Measurements from ENCODE around the gene SCNN1G.
"Not testable (repeated sequence)": the region's sequence is repeated elsewhere in the genome, so short reads cannot be mapped to it uniquely, and the experiment has no call there.

Gene SCNN1G, protein sequence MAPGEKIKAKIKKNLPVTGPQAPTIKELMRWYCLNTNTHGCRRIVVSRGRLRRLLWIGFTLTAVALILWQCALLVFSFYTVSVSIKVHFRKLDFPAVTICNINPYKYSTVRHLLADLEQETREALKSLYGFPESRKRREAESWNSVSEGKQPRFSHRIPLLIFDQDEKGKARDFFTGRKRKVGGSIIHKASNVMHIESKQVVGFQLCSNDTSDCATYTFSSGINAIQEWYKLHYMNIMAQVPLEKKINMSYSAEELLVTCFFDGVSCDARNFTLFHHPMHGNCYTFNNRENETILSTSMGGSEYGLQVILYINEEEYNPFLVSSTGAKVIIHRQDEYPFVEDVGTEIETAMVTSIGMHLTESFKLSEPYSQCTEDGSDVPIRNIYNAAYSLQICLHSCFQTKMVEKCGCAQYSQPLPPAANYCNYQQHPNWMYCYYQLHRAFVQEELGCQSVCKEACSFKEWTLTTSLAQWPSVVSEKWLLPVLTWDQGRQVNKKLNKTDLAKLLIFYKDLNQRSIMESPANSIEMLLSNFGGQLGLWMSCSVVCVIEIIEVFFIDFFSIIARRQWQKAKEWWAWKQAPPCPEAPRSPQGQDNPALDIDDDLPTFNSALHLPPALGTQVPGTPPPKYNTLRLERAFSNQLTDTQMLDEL

DNA sequence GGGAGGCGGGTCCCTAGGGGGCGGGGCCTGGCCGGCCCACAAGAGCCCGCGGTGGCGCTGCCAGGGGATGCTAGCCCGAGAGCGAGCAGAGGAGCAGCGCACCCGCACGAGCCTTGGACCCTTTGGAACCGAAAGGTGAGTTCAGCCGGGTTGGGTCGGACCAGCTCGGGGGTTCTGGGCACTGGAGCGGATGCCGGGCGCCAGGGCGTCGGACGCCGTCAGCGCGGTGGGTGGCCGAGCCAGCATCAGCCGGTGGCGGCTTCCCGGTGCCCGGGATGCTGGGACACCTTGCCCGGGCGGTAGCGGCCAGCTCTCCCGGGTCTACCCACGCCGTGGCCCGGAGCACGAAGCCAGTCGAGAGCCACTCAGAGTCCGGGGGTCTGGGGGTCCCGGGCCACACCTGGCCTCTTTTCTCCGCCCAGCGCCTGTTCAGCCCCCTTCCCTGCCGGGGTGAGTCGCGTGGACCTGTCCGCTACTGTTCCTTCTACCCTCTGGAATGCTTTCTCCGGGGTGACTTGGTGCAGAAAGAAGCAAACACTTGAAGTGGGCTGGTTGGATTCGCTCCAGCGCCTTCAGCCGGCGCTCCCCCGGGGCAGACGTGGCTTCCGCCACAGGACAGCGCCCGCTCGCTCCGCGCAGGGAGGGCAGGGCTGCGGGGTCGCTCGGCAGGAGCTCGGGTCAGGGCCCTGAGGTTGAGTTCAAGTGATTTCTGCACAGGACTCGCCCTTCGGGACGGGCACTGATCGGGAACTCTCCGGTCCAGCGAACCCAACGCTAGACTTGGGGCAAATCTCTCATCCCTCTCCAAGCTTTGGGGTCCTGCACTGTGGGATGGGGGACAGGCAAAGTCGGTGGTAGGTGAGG is at the start of gene SCNN1G:
TSS of gene SCNN1G (plus strand) at position 67 of the 864 bp plus-strand sequence. CDS start 3,527 bp downstream, outside the sequence.
- peak; percentile 51 for DNase-seq (ENCODE audit: low spot score)

DNA sequence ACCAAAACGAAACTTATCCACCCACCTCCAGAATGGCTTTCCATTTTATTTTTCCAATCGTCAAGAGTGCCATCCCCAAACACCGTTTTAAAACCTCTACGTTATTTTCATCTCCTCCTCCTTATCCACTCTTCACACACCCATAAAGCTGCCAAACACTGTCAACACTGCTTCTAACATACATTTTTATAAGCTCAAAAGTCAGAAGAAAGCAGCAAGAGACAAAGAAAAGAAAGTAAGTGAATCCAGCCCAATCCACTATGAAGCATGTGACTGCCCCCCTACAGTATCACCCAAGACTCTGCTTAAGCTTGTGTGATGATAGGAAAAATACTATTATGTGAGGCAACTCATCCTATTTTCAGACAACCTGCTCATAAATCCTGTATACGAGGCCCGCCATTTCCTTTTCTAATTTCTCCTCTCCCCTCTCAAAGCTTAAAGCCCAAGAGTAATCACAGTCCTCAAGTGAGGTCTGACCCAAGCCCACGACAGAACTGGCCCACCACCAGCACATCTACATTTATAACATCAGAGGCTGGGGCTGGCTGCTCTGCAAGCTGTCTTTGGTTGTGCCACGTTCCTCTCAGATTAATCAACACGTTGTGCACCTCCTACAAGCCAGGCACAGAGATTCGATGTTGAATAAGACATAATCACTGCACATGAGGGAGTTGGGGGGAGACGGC is 49.6 kb upstream of the SCNN1G start:
- no peak for DNase-seq (ENCODE audit: low spot score)

DNA sequence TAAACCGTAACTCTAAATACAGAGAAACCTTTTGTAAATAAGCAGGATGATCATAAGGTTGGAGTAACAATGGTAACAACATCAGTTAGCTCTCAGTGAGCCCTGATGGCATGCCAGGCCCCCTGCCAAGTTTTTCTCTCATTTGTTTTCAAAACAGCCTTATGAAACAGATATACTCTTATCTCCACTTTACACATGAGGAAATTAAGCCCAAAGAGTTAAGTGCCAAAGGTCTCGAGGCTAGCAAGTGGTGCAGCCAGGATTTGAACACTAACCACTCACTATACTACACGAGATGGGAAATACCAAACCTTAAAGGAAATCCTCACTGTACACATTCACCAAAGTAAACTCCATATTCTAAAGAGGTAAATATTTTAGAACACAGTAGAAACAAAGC is 48.3 kb upstream of the SCNN1G start:
- no peak for DNase-seq (ENCODE audit: low spot score)

DNA sequence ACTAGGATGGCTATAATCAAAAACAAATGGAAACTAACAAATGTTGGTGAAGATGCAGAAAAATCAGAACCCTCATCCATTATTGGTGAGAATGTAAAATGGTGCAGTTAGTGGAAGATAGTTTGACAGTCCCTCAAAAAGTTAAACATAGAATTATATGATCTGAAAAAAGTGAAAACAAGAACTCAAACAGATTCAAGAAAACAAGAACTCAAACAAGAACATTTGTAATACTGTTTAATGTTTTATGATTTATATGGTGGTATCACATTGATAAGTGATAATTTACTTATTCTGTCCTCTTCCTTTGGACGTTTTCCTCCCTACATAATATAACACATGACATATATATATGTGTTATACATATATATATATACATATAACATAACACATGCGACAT is 45.3 kb upstream of the SCNN1G start:
- no peak for DNase-seq (ENCODE audit: low spot score)

DNA sequence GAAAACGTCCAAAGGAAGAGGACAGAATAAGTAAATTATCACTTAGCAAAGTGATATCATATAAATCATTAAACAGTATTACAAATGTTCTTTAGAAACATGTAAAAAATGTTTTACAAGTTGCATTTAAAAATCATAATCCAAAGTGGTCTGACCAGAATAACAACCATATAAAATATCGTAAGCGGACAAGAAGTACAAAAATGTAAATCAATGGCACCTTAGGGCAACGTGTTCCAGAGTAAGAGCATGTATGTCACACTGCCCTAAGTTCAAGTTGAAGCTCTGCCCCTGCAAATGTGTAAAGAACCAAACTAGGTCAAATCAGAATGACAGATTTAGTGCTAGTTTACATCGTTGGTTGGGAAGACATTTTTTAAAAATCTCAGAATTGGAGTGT is 44.7 kb upstream of the SCNN1G start:
- no peak for DNase-seq (ENCODE audit: low spot score)

DNA sequence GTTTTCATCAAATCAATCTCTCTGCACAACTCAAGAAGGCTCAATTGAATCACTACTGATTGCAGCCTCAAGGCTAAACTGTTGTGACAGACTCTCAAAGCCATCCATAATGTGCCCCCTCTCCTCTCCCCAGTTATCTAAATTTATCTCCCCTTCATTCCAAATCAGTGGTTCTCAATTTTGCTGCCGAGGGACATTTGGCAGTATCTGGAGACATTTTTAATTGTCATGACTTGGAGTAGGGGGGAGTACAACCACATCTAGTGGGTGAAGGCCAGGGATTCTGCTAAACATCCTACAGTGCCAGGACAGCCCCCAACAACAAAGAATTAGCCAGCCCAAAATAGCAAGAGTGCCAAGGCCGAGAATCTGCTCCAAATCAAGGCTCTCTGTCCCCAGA is 42.4 kb upstream of the SCNN1G start:
- no peak for DNase-seq (ENCODE audit: low spot score)

DNA sequence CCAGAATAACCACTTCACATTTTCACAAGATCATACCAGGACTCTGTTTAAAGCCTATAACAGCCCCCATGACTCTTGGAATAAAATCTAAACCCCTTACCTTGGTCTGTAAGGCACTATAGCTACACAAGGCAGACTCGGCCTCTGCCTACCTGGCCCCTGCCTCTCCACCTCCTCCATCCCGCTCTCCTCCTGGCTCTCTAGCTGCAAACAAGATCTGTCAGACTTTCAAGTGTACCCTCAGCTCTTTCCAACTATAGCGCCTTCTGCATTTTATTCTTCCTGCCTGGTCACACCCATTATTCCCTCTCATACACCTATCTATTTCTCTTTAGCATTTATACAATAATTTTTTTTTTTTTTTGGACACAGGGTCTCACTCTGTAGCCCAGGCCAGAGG is 41.5 kb upstream of the SCNN1G start:
- DNase-seq (ENCODE audit: low spot score) = no peak

DNA sequence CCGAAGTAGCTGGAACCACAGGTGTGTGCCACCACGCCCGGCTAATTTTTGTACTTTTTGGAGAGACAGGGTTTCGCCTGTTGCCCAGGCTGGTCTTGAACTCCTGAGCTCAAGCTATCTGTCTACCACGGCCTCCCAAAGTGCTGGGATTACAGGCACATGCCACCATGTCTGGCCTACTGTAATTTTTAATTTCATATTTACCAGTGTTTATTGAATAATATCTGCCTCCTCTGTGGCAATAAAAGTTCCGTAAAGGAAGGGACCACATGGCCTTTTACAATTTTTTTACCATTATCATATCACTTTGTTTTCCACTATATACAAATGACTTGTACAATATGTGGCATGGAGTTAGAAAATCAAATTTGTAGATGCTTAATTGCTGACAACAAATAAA is 41.0 kb upstream of the SCNN1G start:
- DNase-seq (ENCODE audit: low spot score) = no peak

DNA sequence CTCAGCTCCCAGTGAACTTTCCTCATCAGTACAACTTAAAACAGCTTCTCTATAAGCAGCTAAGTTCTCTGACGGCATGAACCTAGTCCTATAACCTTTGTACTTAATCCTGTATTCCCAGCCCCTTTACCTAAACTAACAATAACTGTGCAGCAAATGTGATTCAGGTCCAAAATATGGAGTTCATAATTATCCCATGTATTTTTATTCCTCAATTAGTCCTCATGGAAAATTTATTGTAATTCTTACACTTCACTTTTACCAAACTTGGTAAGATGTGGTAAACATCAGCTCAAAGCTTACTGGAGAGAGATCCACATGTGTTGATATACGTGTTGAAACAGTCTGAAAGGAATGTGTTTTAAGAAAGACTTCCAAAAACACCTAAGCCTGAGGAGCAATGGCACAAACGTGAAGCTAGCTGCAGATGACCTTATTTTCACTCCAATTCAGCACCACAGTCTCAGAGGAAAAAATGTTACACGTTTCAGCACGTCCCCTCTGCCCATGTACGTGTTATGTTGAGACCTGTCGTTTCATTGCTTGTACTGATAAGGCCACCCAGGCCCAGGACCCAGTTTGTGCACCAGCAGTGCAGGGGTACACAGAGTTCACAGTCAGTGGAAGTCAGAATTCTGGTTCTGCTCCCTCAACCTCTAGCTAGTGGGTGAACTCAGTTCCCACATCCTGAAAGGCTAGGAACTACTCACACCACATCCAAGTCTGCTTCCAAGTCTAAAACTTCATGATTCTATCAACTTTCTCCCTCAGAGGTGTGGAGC is 40.4 kb upstream of the SCNN1G start:
- no peak for DNase-seq (ENCODE audit: low spot score)

DNA sequence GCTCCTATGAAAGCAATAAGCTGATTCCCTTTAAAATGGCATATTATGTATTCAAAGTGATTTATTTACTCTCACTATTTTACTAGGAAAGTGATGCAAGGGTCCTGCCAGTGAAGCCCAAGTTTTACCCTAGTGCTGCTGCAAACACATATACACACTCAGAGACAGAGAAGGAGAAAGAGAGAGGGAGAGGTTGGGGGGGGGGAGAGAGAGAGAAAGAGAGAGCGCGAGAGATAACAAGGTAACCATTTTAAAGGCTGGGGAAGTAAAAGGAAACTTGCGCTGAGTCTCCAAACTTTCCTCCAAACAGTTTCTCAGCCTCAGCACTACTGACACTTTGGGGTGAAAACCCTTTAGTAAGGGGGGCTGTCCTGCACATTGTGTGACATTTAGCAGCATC is 39.2 kb upstream of the SCNN1G start:
- DNase-seq (ENCODE audit: low spot score) = no peak

DNA sequence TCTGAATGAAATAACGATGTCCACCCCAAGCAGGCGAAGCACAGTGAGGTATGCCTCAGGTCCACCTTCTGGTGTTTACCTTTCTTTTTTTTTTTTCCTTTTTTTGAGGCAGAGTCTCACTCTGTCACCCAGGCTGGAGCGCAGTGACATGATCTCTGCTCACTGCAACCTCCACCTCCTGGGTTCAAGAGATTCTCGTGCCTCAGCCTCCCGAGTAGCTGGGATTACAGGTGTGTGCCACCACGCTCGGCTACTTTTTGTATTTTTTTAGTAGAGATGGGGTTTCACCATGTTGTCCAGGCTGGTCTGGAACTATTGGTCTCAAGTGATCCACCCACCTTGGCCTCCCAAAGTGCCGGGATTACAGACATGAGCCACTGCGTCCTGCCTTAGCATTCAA is 38.2 kb upstream of the SCNN1G start:
- DNase-seq (ENCODE audit: low spot score) = not testable (repeated sequence)

DNA sequence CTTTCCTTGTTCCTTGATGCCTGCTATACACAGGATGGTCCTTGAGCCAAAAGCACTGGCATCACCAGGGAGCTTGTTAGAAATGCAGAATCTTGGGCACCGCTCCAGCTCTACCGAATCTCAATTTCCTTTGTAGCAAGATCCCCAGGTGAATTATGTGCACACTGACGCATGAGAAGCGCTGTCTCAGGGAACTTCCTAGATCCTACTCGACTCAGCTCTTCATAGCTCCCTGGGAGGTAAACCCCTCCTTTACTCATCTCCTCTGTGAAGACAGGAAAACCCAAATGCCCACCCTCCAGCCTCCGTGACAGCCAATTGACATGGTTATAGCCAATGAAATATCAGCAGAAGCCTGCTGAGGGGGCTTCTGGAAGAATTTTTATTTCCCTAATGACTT is 37.4 kb upstream of the SCNN1G start:
- DNase-seq (ENCODE audit: low spot score) = no peak

DNA sequence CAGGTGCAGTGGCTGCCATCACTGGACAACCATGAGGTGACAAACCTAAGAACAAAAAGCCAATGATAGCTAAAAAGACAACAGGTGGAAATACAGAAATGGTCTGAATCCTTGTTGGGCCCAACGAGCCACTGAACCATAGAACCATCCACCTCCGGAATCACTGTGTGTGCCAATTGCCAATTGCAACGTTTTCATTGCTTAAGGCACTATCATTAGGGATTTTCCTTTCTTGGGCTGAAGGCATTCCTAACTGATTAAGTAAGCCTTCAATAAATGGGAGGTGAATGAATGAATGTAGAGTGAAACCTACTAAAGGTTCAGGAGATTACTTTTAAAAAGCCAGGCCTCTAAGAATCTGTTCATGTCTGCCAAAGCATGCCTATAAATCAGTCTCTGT is 36.9 kb upstream of the SCNN1G start:
- DNase-seq (ENCODE audit: low spot score) = no peak

DNA sequence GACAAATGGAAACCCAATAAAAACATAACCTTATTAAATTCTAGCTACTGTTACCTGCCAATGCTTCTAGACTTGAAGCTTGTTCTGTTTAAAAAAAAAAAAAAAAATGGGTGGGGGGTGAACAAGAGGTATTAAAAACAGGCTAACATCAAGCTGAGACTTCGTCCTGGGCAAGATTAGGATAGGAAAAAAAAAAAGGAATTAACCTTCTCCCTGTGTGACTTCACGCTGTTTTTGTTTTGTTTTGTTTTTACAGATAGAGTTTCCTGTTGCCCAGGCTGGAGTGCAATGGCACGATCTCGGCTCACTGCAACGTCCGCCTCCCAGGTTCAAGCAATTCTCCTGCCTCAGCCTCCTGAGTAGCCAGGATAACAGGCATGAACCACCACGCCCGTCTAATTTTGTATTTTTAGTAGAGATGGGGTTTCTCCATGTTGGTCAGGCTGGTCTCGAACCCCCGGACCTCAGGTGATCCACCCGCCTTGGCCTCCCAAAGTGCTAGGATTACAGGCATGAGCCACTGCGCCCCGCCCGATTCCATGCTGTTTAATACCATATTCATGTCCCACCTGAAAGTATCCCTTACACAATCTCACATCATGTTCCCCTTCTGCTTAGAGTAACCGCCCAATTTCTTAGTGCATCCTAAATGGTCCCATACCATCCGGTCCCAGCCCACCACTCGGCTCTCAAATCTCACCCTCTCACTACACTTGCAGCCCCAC is 35.5 kb upstream of the SCNN1G start:
- no peak for DNase-seq (ENCODE audit: low spot score)

DNA sequence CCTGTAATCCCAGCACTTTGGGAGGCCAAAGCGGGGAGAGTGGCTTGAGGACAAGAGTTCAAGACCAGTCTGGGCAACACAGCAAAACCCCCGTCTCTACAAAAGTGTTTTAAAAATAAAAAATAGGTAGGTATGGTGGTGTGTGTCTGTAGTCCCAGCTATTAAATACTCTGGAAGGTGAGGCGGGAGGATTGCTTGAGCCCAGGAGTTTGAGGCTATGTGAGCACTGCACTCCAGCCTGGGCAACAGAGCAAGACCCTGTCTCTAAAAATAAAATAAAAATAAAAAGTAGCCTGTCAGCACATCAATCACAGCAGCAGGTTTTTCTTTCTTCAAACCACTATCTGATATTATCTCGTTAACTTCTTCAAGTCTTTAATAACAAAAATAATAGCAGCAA is 34.9 kb upstream of the SCNN1G start:
- no peak for DNase-seq (ENCODE audit: low spot score)

DNA sequence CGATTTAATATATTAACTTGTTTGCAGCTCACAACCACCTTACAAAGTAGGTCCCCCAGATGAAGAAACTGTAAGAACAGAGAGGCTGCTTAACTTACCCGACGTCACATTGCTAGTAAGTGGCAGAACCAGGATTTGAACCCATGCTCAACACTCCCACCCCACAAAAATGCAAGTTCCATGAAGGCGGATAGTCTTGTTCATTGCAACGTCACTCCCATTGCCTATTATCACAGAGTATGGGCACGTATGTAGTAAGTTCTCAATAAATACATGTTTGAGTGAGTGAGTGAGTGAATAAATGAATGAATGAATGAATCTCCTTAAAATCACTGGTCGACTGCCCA is 34.4 kb upstream of the SCNN1G start:
- no peak for DNase-seq (ENCODE audit: low spot score)

DNA sequence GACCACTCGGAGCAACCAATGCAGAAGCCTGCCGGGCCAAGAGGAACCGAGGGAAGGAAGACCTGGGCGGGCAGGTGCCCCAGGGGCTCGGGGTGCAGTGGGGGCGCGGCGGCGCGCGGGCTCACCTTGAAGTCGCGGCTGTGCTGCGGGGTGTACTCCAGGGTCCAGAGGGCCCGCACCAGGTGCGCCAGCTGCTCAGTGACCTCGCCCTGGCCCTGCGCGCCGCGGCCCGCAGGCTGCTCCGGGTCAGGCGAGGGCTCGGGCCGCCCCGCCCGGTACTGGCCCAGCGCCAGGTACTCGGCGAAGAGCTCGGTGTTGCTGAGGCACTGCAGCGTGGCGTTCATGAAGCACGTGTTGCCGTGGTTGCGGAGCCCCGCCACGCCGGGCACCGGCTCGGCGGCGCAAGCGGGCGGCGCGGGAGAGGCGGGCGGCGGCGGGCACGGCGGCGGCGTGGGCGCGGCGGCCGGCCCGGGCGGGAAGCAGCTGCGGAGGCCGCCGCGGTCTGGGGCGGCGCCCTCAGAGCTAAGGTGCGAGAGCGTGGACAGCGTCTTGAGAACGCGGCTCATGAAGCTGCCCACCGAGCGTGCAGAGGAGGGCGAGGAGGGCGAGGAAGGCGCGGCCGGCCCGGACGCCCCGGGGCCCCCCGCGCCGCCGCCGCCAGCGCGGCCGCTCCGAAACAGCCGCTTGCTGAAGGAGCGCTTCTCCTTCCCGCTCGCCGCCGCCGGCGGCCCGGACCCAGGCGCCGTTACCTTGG is 33.9 kb upstream of the SCNN1G start:
- DNase-seq (ENCODE audit: low spot score) = peak; percentile 41

DNA sequence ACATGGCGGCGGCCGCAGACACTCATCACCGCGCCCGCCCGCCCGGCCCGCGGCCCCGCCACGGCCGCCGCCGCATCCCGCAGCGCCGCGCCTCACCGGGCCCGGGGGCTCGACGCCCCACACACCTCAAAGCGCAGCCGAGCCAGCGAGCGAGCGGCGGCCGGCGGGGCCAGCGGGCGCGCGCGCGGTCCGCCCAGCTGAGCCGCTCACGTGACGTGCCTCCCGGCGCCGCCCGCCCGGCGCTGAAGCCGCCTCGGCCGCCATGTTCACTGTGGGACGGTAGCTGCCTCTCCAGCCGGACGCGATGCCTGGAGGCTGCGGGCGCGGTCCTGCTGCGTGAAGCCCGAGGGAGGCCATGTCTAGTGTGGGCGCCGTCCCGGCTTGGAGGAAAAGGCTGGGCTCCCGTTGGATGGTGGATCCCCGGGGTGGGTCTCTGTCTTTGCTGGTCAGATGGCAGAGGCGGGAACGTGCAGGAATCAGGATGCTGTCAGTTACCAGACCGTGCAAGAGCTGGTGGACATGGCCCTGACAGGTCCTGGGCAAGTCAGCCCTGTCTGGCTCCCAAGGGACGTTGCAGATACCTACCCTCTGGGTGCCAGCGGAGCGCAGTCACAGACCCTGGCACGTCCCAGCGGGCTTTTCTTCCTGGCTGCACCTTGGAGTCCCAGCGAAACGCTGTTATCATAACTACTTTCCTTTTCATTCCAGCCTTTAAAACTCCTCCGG is 33.1 kb upstream of the SCNN1G start, which contains the start of gene USP31:
TSS of gene USP31 (minus strand) at position 186 of the 726 bp plus-strand sequence. CDS start at position 4, 182 bp downstream.
- peak; percentile 89 for DNase-seq (ENCODE audit: low spot score)

DNA sequence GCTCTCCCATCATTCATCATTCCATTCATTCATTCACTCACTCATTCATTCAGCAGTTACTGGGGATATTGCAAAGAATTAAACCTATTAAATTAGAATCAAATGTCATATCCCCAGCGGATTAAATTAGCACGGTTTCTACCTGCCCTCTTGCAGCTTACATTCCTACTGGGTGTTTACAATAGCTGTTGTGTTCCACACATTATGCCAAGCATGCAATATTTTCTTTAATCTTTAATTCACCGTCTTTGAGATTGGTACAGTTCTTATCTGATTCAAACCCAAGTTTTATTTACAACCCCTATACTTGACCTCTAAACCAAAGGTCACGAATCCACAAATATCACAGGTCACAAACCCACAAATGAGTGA is 32.6 kb upstream of the SCNN1G start:
- no peak for DNase-seq (ENCODE audit: low spot score)

All from germinal center (tissue), 1 donor.